Subcutaneous abdominal adipose tissue (tissue), 5 donors: Measurements from ENCODE around the gene CELSR1.
"Not testable (repeated sequence)": the region's sequence is repeated elsewhere in the genome, so short reads cannot be mapped to it uniquely, and the experiment has no call there.

Experiments
- H3K27ac ChIP-seq: one replicate; pipeline ENCODE4 v1.7.0; 2013; ENCODE audit warnings: low read depth, mild to moderate bottlenecking, inconsistent platforms, low read length, moderate library complexity
- H3K27me3 ChIP-seq, 5 donors: one replicate each; pipeline ENCODE4 v1.7.0; 2013; ENCODE audit warnings: low read length in 5 of 5, inconsistent platforms in 1 of 5; ENCODE audit not compliant: control insufficient read depth in 5 of 5, insufficient read depth in 4 of 5
- H3K36me3 ChIP-seq, 5 donors: one replicate each; pipeline ENCODE4 v1.7.0; 2013; ENCODE audit warnings: low read length in 5 of 5; ENCODE audit not compliant: control insufficient read depth in 5 of 5, insufficient read depth in 5 of 5
- H3K4me1 ChIP-seq, 5 donors: one replicate each; pipeline ENCODE4 v1.7.0; 2013; ENCODE audit warnings: low read length in 5 of 5, mild to moderate bottlenecking in 3 of 5, moderate library complexity in 1 of 5; ENCODE audit not compliant: control insufficient read depth in 5 of 5, insufficient read depth in 5 of 5
- H3K4me3 ChIP-seq, 5 donors: one replicate each; pipeline ENCODE4 v1.7.0; 2013; ENCODE audit warnings: low read length in 5 of 5, low read depth in 1 of 5
- H3K9ac ChIP-seq, 5 donors: one replicate each; pipeline ENCODE4 v1.7.0; 2013; ENCODE audit warnings: low read length in 5 of 5, mild to moderate bottlenecking in 4 of 5, moderate library complexity in 3 of 5
- H3K9me3 ChIP-seq, 5 donors: one replicate each; pipeline ENCODE4 v1.7.0; 2013; ENCODE audit warnings: low read length in 5 of 5; ENCODE audit not compliant: control insufficient read depth in 5 of 5
- donor health status: healthy.
- donor health status: healthy.
- donor health status: healthy.
- donor health status: healthy.
- donor health status: healthy.

The CELSR1 gene

DNA sequence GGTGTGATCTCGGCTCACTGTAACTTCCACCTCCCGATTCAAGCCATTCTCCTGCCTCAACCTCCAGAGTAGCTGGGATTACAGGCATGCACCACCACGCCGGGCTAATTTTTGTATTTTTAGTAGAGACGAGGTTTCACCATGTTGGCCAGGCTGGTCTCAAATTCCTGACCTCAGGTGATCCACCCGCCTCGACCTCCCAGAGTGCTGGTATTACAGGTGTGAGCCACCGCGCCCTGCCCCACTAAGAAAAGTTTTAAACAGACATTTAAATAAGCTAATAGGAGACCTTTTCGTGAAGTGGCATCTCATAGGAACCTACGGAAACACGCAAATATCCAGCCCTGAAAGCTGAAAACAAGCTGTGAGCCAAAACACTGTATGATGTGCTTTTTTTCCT is 36.2 kb downstream of the CELSR1 start:
- H3K36me3 ChIP-seq, H3K9ac ChIP-seq, H3K9me3 ChIP-seq, H3K4me3 ChIP-seq, H3K27ac ChIP-seq, H3K4me1 ChIP-seq: not testable (repeated sequence)
- peaks cover 4 to 19% (median 11%) of the 10 kb centered on the region in 5 donors for H3K27me3 ChIP-seq

DNA sequence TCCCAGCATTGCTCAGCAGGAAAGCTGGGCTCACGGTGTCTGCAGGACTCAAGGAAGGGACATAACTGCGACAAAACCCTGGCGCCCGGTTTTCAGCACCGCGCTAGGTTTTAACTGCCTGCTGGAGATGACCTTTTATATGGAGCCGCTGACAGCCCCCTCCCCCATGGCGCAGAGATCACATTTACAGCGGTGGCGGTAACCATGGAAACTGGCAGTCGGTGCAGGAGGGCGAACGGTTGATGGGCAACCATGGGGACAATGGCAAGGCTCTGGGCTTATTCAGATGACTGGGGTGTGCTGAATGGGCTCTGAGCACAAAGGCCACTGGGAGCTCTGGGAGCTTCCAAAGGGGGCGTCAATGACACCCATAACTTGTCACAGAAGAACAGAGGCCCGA is 37.2 kb downstream of the CELSR1 start:
- peaks cover 0 to 7% (median 0%) of the 10 kb centered on the region in 5 donors for H3K4me1 ChIP-seq
- no peak overlapping the region for H3K27ac ChIP-seq
- no peak overlapping the region for H3K4me3 ChIP-seq
- H3K36me3 ChIP-seq: no peaks in the 10 kb centered on the region
- H3K27me3 ChIP-seq: peaks cover 4 to 19% (median 11%) of the 10 kb centered on the region in 5 donors
- no peaks in the 10 kb centered on the region for H3K9me3 ChIP-seq
- H3K9ac ChIP-seq: no peak overlapping the region

DNA sequence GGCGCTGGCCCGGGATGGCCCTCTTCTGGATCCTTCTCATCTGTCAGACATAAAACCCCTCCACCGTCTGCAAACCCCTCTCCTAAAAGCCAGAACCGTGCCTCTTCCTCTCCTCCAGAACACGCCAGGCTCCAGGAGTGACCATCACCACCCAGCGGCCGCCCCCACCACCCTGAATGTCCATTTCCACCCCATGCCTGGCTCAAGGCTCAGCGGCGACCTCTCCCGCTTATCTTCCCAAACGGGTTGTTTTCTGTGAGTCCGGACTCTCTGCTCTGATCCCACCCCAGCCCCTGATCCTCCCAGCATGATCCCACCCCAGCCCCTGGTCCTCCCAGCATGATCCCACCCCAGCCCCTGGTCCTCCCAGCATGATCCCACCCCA is 37.6 kb downstream of the CELSR1 start:
- peaks cover 0 to 7% (median 0%) of the 10 kb centered on the region in 5 donors for H3K4me1 ChIP-seq
- no peak overlapping the region for H3K27ac ChIP-seq
- H3K4me3 ChIP-seq: no peak overlapping the region
- H3K9me3 ChIP-seq: no peaks in the 10 kb centered on the region
- peaks cover 4 to 19% (median 11%) of the 10 kb centered on the region in 5 donors for H3K27me3 ChIP-seq
- H3K9ac ChIP-seq: no peak overlapping the region
- H3K36me3 ChIP-seq: no peaks in the 10 kb centered on the region

DNA sequence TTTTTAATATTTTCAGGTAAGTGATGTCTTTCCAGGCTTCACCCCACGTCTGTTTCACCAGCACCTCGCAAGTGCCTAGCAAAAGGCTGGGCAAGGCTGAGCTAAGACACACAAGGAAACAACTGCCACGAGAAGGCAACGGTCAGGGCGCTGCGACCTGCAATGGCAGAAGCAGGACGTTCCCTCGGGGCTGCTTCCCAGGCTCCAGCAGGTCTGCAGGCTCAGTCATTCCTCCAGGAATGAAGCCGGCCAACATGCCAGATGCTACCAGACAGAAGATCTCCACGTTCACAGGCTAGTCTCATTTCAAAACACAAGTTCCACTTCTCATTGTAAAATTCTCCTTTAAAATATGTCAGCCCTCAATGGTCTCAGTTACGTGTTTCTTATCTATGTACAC is 45.5 kb downstream of the CELSR1 start:
- no peaks in the 10 kb centered on the region for H3K4me1 ChIP-seq
- H3K27me3 ChIP-seq: peaks cover 3 to 10% (median 7%) of the 10 kb centered on the region in 5 donors
- H3K36me3 ChIP-seq: no peaks in the 10 kb centered on the region
- no peak overlapping the region for H3K4me3 ChIP-seq
- H3K27ac ChIP-seq: no peak overlapping the region
- H3K9me3 ChIP-seq: no peaks in the 10 kb centered on the region
- H3K9ac ChIP-seq: no peak overlapping the region

DNA sequence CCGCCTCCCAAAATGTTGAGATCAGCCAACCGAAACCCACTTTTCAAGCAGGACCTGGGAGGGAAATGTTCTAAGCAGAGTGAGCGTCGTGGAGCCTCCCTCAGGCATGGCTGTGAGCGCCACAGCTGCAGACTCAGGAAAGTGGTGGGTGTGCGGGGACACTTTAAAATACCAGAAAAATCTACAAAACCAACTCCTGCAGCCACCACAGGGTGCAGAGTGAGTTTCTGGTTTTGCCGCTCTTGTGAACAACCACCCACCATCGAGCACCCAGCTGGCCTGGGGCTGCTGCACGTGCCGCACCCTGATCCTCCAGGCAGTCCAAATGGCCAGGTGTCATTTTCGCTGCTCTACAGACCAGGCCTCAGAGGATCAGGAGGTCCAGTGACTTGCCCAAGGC is 46.9 kb downstream of the CELSR1 start:
- H3K4me3 ChIP-seq: no peak overlapping the region
- H3K36me3 ChIP-seq: no peaks in the 10 kb centered on the region
- no peak overlapping the region for H3K9ac ChIP-seq
- H3K4me1 ChIP-seq: no peaks in the 10 kb centered on the region
- no peak overlapping the region for H3K27ac ChIP-seq
- H3K27me3 ChIP-seq: peaks cover 3 to 10% (median 7%) of the 10 kb centered on the region in 5 donors
- H3K9me3 ChIP-seq: no peaks in the 10 kb centered on the region

DNA sequence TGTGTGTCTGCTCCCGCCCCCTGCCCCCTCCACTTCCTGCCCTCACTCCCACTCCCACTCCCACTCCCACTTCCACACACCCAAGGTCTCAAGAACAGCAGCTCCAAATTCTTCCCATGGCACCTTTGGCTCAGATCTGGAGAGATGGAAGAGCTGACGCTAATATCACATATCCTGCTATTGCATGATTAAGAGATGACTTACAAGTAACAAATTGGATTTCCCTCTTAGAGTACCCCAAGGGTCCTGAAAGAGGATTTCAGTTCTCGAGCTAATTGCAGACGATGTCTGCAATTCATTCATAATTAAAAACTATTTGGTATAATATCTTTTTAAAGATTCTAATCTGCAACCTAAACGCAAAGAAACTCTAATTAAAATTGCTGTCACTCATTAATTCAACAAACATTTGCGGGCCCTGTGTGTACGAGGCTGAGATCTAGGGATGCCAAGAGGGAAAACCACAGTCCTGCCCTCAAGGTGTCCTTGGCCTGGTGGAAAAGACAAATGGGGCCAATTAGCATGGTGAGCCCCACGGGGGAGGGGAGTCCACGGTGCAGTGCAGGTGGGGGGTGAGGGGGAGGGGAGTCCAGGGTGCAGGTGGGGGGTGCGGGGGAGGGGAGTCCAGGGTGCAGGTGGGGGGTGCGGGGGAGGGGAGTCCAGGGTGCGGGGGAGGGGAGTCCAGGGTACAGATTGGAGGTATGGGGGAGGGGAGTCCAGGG is 50.3 kb downstream of the CELSR1 start:
- no peaks in the 10 kb centered on the region for H3K36me3 ChIP-seq
- no peaks in the 10 kb centered on the region for H3K4me1 ChIP-seq
- H3K9ac ChIP-seq: no peak overlapping the region
- H3K27ac ChIP-seq: no peak overlapping the region
- H3K9me3 ChIP-seq: peaks cover 0 to 4% (median 3%) of the 10 kb centered on the region in 5 donors
- peaks cover 3 to 9% (median 7%) of the 10 kb centered on the region in 5 donors for H3K27me3 ChIP-seq
- no peak overlapping the region for H3K4me3 ChIP-seq

DNA sequence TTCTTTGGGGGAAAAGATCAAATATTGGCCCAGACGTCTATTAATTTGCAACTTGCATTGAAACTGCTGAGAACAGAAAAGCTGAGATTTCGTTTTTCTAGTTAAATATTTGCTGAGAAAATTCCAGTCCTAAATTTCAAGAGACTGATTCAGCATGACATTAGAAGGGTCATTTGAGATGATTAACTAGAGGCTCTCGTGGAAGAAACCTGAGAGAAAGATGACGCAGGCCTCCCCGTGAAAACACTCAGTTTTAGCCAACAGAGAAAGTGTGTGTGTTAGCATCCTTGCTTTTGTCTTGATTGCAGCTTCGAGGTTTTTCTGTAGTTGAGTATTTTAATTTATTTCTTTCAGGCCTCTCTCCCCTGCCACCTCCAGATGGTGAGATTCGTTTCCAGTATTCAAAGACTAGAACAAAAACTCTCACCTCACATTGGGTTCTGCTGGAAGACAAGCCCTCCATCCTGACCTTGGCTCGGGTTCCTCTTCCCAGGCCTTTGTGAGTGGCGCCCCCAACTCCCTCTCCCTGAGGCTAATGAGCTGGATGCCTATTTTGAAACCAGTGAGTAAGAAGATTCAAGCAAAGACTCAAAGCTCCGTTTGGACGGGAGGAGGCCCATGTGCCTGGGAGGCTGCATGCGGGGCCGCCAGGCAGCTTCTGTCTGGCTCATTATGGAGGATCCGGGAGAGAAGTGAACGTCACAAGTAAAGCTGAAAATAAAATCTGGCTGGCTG is 52.4 kb downstream of the CELSR1 start:
- H3K4me3 ChIP-seq: no peak overlapping the region
- H3K9ac ChIP-seq: no peak overlapping the region
- H3K36me3 ChIP-seq: no peaks in the 10 kb centered on the region
- no peaks in the 10 kb centered on the region for H3K4me1 ChIP-seq
- no peak overlapping the region for H3K27ac ChIP-seq
- peaks cover 0 to 4% (median 3%) of the 10 kb centered on the region in 5 donors for H3K9me3 ChIP-seq
- H3K27me3 ChIP-seq: peaks cover 0 to 9% (median 7%) of the 10 kb centered on the region in 5 donors

DNA sequence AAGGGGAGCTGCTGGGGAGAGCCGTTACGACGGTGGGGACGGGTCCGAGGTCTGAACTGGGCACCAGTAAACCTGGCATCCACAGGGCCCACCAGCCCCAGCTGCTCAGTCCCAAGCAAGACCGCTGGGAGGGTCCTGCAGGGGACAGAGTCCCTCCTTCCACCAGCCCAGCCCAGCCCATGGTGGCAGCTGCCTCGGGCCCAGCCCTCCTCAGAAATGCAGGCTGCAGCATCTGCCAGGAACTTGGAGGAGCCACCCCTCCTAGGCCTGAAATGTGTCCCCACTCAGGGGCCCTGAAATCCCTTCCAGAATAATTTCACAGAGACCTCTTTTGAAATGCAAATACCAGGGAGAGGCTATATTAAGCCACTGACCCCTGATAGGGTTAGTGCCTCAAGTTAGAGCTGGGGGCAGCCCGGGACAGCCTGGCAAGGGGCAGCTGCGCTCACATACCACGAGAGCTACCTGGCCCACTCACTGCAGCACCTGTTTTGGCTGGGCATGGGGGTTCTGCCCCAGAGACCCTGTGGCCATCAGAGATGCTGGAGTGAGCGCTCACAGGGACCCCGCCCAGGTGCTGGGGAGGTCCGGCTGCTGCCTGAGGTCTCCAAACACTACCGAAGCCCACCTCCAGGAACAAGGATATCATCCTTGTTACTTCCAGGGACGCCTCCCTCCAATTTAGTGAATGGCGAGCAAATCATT is 53.1 kb downstream of the CELSR1 start:
- Histone ChIP-seq H3K36me3 (no peaks in the 10 kb centered on the region), H3K9me3 (peaks cover 0 to 4% (median 3%) of the 10 kb centered on the region in 5 donors), H3K27ac (no peak overlapping the region), H3K27me3 (peaks cover 0 to 9% (median 7%) of the 10 kb centered on the region in 5 donors), H3K4me1 (no peaks in the 10 kb centered on the region), H3K9ac (no peak overlapping the region), H3K4me3 (no peak overlapping the region)

DNA sequence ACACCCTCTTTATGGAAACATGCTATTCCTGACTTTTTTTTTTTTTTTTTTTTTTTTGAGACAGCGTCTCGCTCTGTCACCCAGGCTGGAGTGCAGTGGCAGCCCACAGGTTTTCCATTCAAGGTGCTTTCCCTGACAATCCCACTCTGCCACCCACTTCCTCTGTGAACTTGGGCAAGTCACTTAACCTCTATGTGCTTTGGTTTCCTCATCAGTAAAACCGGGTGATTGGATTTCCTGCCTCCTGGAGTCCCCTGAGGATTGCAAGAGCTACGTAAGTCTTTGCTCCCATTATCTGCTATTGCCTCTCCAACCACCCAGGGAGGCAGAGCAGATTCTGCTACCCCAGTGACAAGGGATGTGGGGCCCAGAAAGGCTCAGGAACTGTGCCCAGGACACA is 54.1 kb downstream of the CELSR1 start:
- H3K4me3 ChIP-seq: no peak overlapping the region
- H3K36me3 ChIP-seq: no peaks in the 10 kb centered on the region
- no peak overlapping the region for H3K27ac ChIP-seq
- peaks cover 3 to 9% (median 4%) of the 10 kb centered on the region in 5 donors for H3K27me3 ChIP-seq
- H3K9ac ChIP-seq: no peak overlapping the region
- peaks cover 0 to 4% (median 3%) of the 10 kb centered on the region in 5 donors for H3K9me3 ChIP-seq
- H3K4me1 ChIP-seq: no peaks in the 10 kb centered on the region
